ENCODE results near the gene OR2T29.
"Not testable (repeated sequence)": the region's sequence is repeated elsewhere in the genome, so short reads cannot be mapped to it uniquely, and the experiment has no call there.

GRCh38 chr1:248562672-248563071 lies at the start of gene OR2T29:
- not testable (repeated sequence) for TF ChIP-seq CTCF (conservative IDR thresholded peaks at IDR 0.05 in 1 of 2, IDR thresholded peaks at IDR 0.05 in 1 of 2; ENCODE audit: extremely low read depth in 1 of 2, insufficient read depth in 1 of 2, low read depth in 1 of 2, low read length in 2 of 2); EZH2 (IDR thresholded peaks at IDR 0.05; ENCODE audit: borderline replicate concordance, low read length)
